ENCODE results near the gene EPB41L5. TPM values are rescaled to one million over a fixed set of nuclear protein-coding genes. Genes with fewer than 3 reads are reported as not detected.

Gene EPB41L5
- total and polyA plus RNA-seq, 10 of the 15 experiments (the other 5 are each of a cell fraction or from before 2014, with no cell fraction given), result 2.1 to 20.4 (median 8.2) TPM

- Histone ChIP-seq H3K79me2 (ENCODE audit: control insufficient read depth, insufficient read depth, low read length) (no peaks in the 10 kb centered on the region), H3K4me2 (ENCODE audit: control insufficient read depth, insufficient read depth) (no peak overlapping the region), H4K20me1 (ENCODE audit: control insufficient read depth, insufficient read depth) (no peaks in the 10 kb centered on the region), H3K27ac (ENCODE audit: control insufficient read depth, insufficient read depth) (no peak overlapping the region), H3K9ac (ENCODE audit: control insufficient read depth, insufficient read depth, low read length) (no peak overlapping the region), H3K4me1 (ENCODE audit: control insufficient read depth, insufficient read depth, low read length) (no peaks in the 10 kb centered on the region), H3K36me3 (ENCODE audit: control insufficient read depth in 2 of 2, insufficient read depth in 2 of 2, low read length in 1 of 2) (no peaks in the 10 kb centered on the region), H3K27me3 (replicated peaks in 1 of 2; ENCODE audit: control insufficient read depth in 2 of 2, insufficient read depth in 2 of 2, low read length in 1 of 2) (no peaks in the 10 kb centered on the region), H3K9me3 (replicated peaks; ENCODE audit: control insufficient read depth, insufficient read depth, low read length) (no peaks in the 10 kb centered on the region), H3K4me3 (no peak overlapping the region), H2AFZ (ENCODE audit: control insufficient read depth, low read depth, low read length) (no peak overlapping the region)
- ChIA-PET POLR2A (no interaction called here), RAD21 (ENCODE audit: unreplicated experiment) (no interaction called here), SMC1A (ENCODE audit: uncharacterized antibody, unreplicated experiment) (no interaction called here), CTCF (no interaction called here)
- intact Hi-C loops (cut with micrococcal nuclease; ENCODE audit: unreplicated experiment) (no loop called here), in situ Hi-C loops (cut with MboI) (no loop called here)
- BruUV-seq (replicated peaks), result no TSS peak
- ATAC-seq (no peak), FAIRE-seq (no peak), DNase-seq (ENCODE audit: low read depth, low spot score) (no peak)
- TF ChIP-seq ETV6 (conservative IDR thresholded peaks at IDR 0.05 in 1 of 2, IDR thresholded peaks at IDR 0.05 in 1 of 2; ENCODE audit: borderline replicate concordance in 1 of 2, low read depth in 1 of 2) (no peak), PML (IDR thresholded peaks at IDR 0.05; ENCODE audit: low read length) (no peak)
These were observed 115.3 kb downstream of the EPB41L5 start for GRCh38 chr2:120128216-120128615.

- Histone ChIP-seq H3K9me3 (replicated peaks; ENCODE audit: control insufficient read depth, insufficient read depth, low read length) (no peaks in the 10 kb centered on the region; the same call in 2 of the 3 replicates), H3K79me2 (ENCODE audit: control insufficient read depth, insufficient read depth, low read length) (no peaks in the 10 kb centered on the region), H3K27me3 (replicated peaks in 1 of 2; ENCODE audit: control insufficient read depth in 2 of 2, insufficient read depth in 2 of 2, low read length in 1 of 2) (no peaks in the 10 kb centered on the region), H3K4me3 (no peak overlapping the region), H3K4me1 (ENCODE audit: control insufficient read depth, insufficient read depth, low read length) (no peaks in the 10 kb centered on the region), H2AFZ (ENCODE audit: control insufficient read depth, low read depth, low read length) (no peak overlapping the region), H3K27ac (ENCODE audit: control insufficient read depth, insufficient read depth) (no peak overlapping the region), H3K9ac (ENCODE audit: control insufficient read depth, insufficient read depth, low read length) (no peak overlapping the region), H4K20me1 (ENCODE audit: control insufficient read depth, insufficient read depth) (no peaks in the 10 kb centered on the region), H3K4me2 (ENCODE audit: control insufficient read depth, insufficient read depth) (no peak overlapping the region), H3K36me3 (ENCODE audit: control insufficient read depth in 2 of 2, insufficient read depth in 2 of 2, low read length in 1 of 2) (no peaks in the 10 kb centered on the region)
- no TSS peak for BruUV-seq (replicated peaks)
- ChIA-PET RAD21 (ENCODE audit: unreplicated experiment) (no interaction called here), CTCF (interaction anchor here (0.7 to 2.3 kb wide), 3 partner anchors 21 to 448 kb away, joined by 4 to 16 read pairs (median 5); no protein-coding TSS in a partner anchor), POLR2A (no interaction called here), SMC1A (ENCODE audit: uncharacterized antibody, unreplicated experiment) (interaction anchor here (1.2 kb wide), 1 partner anchor 44 kb away, joined by 3 read pairs; no protein-coding TSS in a partner anchor)
- DNase-seq (ENCODE audit: low read depth, low spot score) (no peak), ATAC-seq (no peak), FAIRE-seq (no peak)
- in situ Hi-C loops (cut with MboI), result no loop called here
- intact Hi-C loops (cut with micrococcal nuclease; ENCODE audit: unreplicated experiment), result no loop called here
- 55% methylated on average over 5 of the region's 5 CpGs for WGBS (ENCODE audit: insufficient coverage, insufficient replicate concordance, low lambda C conversion rate, missing lambda C conversion rate)
- TF ChIP-seq ZNF24 (IDR thresholded peaks at IDR 0.05) (no peak), ZNF687 (IDR thresholded peaks at IDR 0.05) (no peak), PKNOX1 (IDR thresholded peaks at IDR 0.05) (no peak), TBL1XR1 (IDR thresholded peaks at IDR 0.05; ENCODE audit: low read depth, low read length) (no peak), NFXL1 (IDR thresholded peaks at IDR 0.05; ENCODE audit: borderline replicate concordance) (no peak), NKRF (conservative IDR thresholded peaks at IDR 0.05) (no peak), PAX8 (IDR thresholded peaks at IDR 0.05) (no peak), CEBPB (IDR thresholded peaks at IDR 0.05; ENCODE audit: borderline replicate concordance in 1 of 2, low read depth in 2 of 2, low read length in 2 of 2) (no peak), RAD21 (IDR thresholded peaks at IDR 0.05; ENCODE audit: insufficient read depth, low read depth, low read length) (no peak)
These were observed 119.3 kb downstream of the EPB41L5 start for GRCh38 chr2:120132190-120132589.

Data from GM12878 (cell line).